SHP77 (cell line): ENCODE measurements around the gene SNAP23.
A peak's percentile ranks its signal among the peaks of the same experiment; 100 is the strongest.
"Not testable (repeated sequence)": the region's sequence is repeated elsewhere in the genome, so short reads cannot be mapped to it uniquely, and the experiment has no call there.

ENCODE experiments used
- DNase-seq, 2 experiments: peaks; one replicate each; lab custom pipeline; 2025; lab: John Stamatoyannopoulos, UW

Gene SNAP23

DNA sequence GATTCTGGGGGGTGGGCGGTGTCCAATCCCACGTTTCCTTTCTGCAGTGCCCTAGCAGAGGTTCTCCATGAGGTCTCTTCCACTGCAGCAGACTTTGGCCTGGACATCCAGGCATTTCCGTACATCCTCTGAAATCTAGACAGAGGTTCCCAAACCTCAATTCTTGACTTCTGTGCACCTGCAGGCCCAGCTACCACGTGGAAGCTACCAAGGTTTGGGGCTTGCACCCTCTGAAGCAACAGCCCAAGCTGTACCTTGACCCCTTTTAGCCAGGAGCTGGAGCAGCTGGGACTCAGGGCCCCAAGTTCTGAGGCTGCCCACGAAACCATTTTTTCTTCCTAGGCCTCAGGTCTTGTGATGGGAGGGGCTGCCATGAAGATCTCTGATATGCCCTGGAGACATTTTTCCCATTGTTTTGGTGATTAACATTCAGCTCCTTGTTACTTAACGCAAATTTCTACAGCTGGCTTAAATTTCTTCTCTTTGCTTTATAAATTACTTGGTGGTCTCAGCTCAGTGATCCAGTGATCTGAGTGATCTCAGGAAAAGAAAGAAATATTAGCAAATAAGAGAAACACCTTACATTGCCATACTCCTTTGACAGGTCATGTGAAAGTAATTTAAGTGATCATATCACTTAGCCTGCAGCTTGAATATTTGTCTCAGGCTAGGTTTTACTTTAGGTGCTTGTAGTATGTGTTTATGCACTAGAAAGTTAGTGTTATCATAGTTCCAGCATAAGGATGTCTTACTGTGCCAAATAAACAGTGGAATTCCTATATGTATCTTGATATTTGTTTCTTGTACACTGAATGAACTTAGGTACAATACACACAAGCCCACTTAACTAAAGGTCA, 3.0 kb downstream of the SNAP23 start:
- no peak for DNase-seq

GRCh38 chr15:42499858-42500609, 4.6 kb downstream of the SNAP23 start:
- DNase-seq, result no peak

GRCh38 chr15:42502477-42502876, 7.0 kb downstream of the SNAP23 start:
- no peak for DNase-seq

DNA sequence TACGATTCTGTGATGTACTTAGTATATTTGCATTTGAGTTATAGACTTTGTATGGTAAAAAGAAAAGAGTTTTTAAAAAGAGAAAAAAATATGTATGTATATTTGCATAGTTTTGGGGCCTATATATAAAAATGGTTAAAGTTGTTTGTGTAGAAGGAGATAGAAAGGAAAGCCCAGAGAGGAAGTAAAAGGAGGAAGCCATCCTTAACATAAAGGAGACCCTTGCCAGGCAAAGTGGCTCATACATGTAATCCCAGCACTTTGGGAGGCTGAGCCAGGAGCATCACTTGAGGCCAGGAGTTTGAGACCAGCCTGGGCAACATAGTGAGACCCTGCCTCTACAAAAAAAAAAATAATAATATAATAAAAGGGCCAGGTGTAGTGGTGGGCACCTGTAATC, 8.4 kb downstream of the SNAP23 start:
- DNase-seq, result no peak

DNA sequence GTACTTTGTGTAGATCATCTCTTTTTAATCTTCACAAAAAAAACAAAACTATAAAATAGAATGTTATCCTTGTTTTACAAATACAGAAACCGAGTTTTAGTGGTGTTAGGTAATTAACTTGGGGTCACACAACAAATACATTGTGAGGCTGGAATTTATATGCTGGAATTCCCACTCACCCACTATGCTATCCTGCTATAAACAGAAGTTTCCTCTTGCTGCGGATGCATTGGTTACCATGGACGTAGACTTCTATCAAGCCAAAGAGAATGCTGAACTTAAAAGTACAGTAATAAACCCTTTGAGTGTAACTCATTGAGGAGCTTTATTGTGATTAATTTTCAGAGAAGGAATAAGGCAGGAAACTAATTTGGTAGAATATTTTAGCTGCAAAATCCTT, 9.2 kb downstream of the SNAP23 start:
- no peak for DNase-seq

GRCh38 chr15:42507514-42507913, 12.1 kb downstream of the SNAP23 start:
- no peak for DNase-seq

GRCh38 chr15:42508263-42508690, 12.8 kb downstream of the SNAP23 start:
- DNase-seq, result no peak

GRCh38 chr15:42510258-42511006, 15.0 kb downstream of the SNAP23 start:
- no peak for DNase-seq

GRCh38 chr15:42511007-42511391, 15.6 kb downstream of the SNAP23 start:
- no peak for DNase-seq

DNA sequence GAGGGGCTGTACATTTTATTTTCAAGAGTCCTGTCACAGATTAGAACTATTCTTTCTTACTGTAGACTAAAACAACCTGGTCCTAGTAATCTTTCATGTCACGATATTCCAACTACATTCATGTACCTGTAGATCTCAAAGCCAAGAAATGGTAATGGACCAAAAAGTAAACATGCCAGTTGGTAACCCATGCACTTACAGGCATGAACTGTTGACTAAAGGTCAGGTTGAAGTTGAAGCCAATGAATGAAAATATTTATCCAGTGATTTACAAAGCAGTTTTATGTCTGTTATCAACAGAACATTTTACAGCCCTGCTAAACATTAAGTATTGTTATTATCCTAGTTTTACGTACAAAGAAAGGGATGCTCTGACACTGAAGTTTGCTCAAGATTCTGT, 27.9 kb downstream of the SNAP23 start:
- no peak for DNase-seq

DNA sequence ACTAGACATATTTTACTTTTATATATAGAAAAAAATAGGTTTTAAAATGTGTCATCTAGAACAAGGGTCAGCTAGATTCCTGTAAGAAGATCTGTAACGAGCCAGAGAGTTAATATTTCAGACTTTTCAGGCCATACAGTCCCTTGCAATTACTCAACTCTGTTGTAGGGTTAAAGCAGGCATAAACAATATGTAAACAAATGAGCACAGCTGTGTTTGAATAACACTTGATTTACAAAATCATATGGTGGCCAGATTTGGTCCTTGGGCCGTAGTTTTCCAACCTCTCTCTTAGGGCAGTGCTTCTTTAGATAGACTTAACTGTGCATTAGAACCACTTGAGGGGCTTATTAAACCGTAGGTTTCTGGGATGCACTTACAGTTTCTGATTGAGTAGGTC, 33.5 kb downstream of the SNAP23 start:
- no peak for DNase-seq

- no peak for DNase-seq
Measured at GRCh38 chr15:42533246-42533645, 37.8 kb downstream of the SNAP23 start.

- DNase-seq, result no peak
Measured at GRCh38 chr15:42544853-42545629, 49.6 kb downstream of the SNAP23 start.

DNA sequence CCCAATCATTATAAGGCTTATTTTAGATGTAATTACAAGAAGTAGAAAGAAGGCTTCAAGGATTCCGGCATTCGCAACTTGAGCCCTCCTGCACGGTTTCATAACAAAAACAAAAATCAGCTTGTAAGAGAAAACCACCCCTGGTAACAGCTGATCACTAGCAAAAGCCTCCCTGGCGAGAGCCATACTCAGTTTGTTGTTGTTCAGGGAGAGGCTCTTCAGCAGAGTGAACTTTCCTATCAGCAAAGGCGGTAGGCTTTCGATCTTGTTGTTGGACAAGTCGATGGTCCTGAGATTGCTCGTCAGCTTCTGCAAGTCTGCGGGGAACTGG, 52.4 kb downstream of the SNAP23 start:
- DNase-seq, result peak in 1 of 2 experiments; percentile 54

DNA sequence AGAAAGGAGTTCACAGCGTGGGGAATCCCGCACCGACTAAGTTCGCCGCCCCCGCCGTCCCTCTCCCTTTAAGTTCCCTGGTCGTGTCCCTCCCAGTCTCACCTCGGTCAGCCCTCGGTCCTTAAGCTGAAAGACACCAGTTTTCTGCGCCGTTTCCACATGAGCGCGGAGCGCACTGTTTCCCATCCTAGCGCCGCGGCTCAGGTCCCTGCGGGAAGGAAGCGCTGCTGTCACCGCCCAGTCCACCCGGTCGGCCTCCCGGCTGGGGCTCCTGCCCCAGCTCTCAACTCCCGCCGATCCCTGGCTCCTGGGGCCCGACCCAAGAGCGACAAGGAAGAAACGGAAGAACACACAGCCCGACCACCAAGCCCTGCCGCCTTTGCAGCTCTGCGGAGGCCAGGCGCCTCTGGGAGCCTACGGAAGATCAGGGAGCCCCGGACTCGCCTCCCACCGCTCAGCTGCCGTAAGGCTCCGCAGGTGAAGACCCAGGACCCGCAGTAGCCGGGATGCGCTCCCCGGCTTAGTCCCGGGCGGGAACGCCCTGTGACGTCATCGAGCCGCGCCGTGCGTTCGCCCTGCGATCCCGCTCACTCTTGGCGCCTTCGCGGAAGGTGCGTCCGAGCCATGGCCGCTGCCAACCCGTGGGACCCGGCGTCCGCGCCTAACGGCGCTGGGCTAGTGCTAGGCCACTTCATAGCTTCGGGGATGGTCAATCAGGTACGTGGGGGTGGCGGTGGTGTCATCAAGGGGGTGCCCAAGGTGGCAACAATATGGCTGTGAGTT, 53.0 kb downstream of the SNAP23 start, which contains the start of the genes HAUS2 and LRRC57:
HAUS2 (plus strand) TSS at position 590 of the 783 bp plus-strand sequence; CDS start at position 625, 35 bp downstream.
LRRC57 (minus strand) TSS at position 545 of the 783 bp plus-strand sequence; CDS start at position 186, 359 bp downstream.
- peak; percentile 83 to 87 for DNase-seq

- peak in 1 of 2 experiments; percentile 17 for DNase-seq
Measured at GRCh38 chr15:42549032-42549491, 53.6 kb downstream of the SNAP23 start.

GRCh38 chr15:42549741-42550392, 54.4 kb downstream of the SNAP23 start:
- no peak for DNase-seq

GRCh38 chr15:42553554-42553953, 58.1 kb downstream of the SNAP23 start:
- no peak for DNase-seq

- DNase-seq, result not testable (repeated sequence)
Measured at GRCh38 chr15:42556550-42557207, 61.2 kb downstream of the SNAP23 start.

- DNase-seq, result no peak
Measured at GRCh38 chr15:42558739-42559138, 63.3 kb downstream of the SNAP23 start.
